GM23248 (cell line): ENCODE data around the gene OR5K4.

Experiments used
- EZH2 ChIP-seq: fragments of 200-600 bp; sonication (generic); IDR thresholded peaks from 2 replicates; pipeline ENCODE4 v1.6.1; 2018; ENCODE audit warnings: antibody characterized with exemption, mild to moderate bottlenecking; ENCODE audit not compliant: insufficient read depth, poor library complexity, severe bottlenecking
- EZH2phosphoT487 ChIP-seq: fragments of 200-600 bp; sonication (generic); IDR thresholded peaks from 2 replicates; pipeline ENCODE4 v1.6.1; 2018; ENCODE audit warnings: antibody characterized with exemption, moderate library complexity, mild to moderate bottlenecking, low read depth; ENCODE audit not compliant: insufficient read depth

GRCh38 chr3:98395101-98395500, 41.4 kb downstream of the OR5K4 start:
- TF ChIP-seq EZH2: no peak
- TF ChIP-seq EZH2phosphoT487: no peak
